SHP77 treated with DMSO at 0.1 percent for 48 hours (cell line): Measurements from ENCODE around the gene CHSY3.

Source experiments
- DNase-seq: peaks from one replicate; lab custom pipeline; 2025; lab: John Stamatoyannopoulos, UW

Gene CHSY3

DNA sequence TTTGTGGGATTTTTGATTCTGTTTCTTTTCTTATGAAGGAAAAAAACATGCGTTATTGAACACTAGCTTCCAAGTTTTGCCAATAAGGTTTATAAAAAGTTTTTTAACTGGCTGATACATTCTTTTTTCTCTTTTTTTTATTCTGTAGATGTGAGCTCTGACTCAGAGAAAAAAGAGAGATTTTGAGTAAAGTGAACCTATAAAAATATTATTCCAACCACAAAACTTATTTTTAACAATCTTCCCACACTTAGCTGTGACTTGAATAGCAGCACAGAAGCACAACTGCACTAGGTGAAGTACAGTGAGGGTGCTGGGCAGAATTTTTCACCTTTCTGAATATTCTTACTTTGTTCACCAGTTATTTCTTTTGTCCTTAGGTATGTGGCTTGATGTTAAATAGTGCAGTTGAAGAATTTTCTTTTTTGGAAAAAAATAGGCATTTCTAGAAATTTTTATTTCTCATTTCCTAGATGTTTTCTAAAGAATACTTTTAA lies 41.6 kb downstream of the CHSY3 start:
- DNase-seq, result no peak

DNA sequence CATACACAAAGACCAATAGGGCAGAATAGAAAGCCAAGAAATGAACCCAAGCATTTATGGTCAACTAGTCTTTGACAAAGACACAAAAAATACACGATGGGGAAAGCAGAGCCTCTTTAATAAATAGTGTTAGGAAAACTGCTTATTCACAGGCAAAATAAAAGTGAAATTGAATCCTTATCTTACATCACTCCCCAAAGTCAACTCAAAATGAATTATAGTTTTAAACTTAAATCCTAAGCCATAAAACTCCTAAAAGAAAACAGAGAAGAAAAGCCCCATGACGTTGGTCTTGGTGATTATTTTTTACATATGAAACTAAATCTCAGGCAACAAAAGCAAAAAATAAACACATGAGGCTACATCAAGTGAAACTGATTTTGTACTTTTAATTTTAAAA lies 46.8 kb downstream of the CHSY3 start:
- no peak for DNase-seq

GRCh38 chr5:129958581-129958980 lies 54.3 kb downstream of the CHSY3 start:
- DNase-seq, result no peak

DNA sequence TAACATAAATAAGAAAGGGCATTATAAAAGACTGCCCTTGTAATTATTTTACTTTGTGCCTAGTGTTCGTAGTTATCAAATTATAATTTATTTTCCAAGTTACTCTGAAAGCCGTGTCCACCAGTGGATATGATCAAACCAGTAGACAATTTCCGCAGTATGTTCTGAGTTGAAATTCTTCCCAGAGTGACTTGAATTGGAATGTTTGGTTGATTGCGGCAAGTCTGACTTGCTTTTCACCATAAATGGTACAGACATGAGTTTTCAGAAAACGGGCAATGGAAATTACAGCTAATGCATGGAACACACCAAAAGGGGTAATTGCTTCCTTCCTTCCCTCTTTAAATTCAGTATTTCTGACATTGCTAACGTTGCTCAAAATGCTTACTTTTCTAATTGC lies 56.6 kb downstream of the CHSY3 start:
- no peak for DNase-seq

DNA sequence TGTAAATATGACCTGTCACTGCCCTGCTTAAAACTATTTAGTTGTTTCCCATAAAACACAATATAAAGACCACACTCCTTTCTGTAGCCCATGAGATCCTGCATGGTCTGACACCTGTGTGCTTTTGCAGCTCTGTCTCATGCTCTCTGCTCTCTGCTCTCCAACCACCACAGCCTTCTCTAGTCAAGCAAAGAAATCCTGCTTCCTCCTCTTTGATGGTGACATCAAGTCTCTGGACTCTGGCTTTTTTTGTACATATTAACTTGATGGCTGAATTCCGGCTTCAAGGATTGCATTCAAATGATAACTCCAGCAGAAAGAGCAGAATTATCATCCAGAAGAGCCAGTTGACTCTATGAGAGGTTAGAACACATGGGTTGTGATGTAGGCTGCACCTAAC lies 58.2 kb downstream of the CHSY3 start:
- DNase-seq, result no peak

GRCh38 chr5:129963359-129963758 lies 59.1 kb downstream of the CHSY3 start:
- DNase-seq, result no peak

DNA sequence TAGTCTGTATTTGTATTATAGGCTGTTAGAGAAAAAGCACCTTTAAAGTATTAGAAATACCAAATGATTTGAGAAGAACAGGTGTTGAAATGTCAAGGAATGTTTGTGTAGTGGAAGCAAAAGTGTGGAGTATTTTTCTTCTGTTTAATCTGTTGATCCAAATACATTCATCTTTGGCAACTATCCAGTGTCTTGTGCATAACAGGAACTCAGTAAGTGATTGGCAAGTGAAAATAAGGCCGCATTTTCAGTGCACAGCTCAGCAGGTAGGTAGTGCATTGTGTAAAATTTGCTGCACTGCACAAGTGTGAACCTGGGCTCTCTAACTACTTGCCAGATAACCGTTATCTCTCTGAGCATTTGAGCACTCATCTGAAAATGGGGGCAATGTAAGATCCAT lies 61.8 kb downstream of the CHSY3 start:
- DNase-seq, result no peak

DNA sequence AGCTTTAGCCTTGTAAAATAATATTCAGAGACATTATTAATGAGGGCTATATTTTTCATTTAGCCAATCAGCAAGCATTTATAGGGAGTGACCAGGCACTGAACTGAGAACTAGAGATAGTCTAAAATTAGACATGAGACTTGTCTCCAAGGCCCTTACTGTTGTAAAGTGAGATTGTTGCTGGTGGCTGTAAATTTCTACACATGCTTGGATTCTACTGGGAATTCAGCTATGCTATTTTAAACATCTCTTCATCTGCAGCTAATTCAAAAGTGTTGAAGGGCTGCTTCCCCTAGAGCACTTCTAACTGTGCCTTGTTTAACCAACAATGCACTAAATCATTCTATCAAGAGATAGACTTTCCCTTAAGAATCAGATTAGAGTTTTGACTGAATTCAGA lies 67.4 kb downstream of the CHSY3 start:
- no peak for DNase-seq

- DNase-seq, result no peak
Measured at GRCh38 chr5:129972465-129973141, 68.3 kb downstream of the CHSY3 start.

DNA sequence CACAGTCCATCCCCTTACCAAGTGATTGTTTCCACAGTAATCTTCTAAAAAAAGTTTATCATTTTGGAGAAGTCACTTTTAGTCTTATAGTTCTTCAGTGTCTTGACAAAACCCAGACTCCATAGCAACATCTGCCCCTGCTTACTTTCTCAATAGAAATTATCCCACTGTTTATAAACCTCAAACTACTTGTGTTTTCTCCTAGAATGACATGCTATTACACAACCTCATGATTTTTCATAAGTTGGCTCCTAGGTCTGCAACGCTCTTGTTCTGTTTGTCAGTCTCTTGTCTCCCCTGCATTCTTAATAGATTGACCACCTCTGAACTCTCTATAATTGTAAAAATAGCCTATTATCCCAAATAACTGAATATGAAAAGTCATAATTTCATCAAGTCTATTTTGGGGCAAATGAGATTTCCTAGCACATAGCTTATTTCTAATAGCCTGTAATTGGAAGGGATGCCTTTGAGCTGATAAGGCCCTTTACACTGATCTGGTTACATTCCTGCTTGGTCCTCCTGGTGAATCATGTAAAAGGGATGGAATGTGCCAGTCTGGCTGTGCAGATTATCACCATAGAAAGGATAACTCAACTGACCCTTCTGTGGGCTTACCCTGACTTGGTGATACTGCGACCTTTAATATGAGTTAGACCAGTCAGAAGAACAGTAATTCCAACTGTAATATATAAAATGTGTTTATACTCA lies 69.6 kb downstream of the CHSY3 start:
- no peak for DNase-seq

DNA sequence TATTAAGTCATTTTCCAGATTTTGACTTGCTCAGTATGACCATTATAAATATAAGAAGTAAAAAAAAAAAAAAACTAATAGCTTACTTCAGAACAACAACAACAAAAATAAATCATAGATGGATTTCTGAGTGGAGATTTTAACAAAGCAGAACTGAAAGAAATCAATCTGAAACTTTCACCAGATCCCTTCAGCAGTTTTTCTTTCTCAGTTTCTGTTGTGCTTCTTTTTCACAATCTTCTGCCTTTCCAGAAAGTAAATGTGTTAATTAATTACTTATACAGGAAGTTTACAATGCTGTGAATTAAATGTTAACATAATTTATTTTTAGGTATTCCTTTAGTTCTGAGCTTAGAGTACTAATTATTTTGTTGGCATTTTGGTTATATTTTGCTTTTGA lies 73.5 kb downstream of the CHSY3 start:
- DNase-seq, result no peak

GRCh38 chr5:129978270-129978669 lies 74.0 kb downstream of the CHSY3 start:
- DNase-seq, result no peak

GRCh38 chr5:129988453-129988852 lies 84.2 kb downstream of the CHSY3 start:
- no peak for DNase-seq

DNA sequence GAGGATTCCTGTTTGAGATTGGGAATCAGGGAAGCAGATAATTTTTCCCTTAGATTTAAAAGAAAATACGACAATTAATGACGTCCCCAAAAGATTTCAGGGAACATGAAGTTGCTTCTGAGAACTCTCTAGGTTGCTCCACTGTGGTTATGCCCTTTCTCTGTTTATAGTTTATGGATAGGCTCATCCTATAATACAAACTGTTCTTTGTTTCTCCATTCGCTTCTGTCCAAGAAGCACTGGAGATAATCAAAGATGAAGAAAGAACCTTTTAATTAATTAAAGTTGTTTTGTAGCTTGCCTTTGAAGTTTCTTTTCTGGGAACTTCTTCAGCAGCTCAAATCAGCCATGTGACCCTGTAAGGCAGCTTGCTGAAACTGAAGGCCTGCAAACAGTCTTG lies 87.5 kb downstream of the CHSY3 start:
- no peak for DNase-seq

GRCh38 chr5:129996896-129997295 lies 92.6 kb downstream of the CHSY3 start:
- DNase-seq, result no peak

DNA sequence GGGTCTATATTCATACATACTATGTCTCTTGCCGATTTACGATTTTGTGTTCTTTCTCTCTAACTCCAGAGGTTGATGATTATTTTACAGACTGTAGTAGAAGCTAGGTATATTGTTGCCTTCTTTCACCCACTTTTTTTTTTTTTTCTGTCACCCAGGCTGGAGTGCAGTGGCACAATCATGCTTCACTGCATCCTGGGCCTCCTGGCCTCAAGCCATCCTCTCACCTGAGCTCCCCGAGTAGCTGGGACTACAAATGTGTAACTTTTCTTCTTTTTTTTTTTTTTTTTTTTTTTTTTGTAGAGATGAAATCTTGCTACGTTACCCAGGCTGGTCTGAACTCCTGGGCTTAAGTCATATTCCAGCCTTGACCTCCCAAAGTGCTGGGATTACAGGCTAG lies 96.2 kb downstream of the CHSY3 start:
- DNase-seq, result no peak

DNA sequence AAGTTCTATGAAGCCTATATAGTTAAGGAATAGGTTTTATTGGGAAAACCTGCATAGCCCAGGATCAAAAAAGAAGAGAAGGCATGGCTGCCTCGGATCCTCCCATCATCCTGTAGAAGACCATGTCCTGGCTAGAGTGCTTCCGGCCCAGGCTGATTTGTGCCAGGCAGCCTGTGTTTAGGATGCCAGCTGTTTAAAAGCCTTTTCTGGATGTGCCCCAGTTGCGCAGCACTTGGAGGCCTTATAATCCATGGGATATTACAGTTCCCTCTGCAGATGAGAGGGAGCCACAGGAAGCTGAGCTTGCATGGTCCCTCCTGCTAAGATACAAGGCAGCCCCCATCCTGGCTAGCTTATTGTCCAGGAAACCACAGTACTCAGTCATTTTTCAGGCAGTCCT lies 97.9 kb downstream of the CHSY3 start:
- DNase-seq, result no peak

DNA sequence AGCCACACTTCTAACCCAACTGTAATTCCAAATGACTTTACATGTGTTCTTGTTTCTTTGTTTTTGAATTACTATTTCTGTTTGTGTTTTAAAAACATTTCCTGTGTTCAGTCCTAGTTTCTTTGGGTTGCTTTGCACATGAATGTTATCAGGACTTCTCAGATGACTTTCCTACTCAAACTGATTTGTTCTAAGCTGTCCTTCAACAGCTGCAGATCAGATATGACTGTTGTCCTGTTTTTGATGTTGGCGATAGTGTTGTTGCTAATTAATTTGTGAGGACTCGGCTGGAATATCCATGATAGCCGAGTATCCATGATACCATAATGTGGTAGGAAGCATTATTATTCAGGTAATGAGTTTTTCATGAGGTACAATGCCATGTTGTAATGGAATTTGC lies 98.6 kb downstream of the CHSY3 start:
- DNase-seq, result no peak

- no peak for DNase-seq
Measured at GRCh38 chr5:130011986-130012385, 107.7 kb downstream of the CHSY3 start.

DNA sequence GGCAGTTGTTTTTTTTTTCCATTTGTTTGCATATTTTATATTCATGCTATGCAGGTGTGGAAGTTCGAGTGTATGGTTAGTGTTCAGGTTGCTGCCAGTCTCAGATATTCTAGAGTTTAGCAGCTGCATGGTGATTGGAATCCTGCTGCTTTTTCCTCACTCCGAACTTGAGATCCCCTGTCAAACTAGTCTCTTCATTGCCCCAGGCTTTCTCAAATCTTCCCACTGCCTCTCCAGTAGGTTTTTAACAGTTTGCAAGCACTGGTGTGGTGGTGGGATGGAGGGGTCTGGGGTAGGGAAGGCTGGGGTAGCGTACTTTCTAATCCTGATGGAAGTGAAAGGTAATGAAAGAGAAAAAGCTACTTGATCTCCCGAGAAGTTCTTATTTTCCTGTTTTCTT lies 112.9 kb downstream of the CHSY3 start:
- no peak for DNase-seq

DNA sequence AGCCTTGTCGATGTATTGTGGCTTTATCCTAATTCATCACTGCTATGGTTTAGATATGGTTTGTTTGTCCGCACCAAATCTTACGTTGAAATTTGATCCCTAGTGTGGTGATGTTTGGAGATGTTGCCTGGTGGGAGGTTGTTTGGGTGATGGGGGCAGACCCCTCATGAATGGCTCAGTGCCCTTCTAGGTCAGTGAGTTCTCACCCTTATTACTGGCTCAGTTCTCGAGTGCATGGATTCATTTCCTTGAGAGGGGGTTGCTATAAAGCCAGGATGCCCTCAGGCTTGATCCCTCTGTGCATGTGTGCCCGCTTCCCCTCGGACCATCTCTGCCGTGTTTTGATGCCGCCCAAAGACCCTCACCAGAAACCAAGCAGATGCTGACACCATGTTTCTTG lies 114.4 kb downstream of the CHSY3 start:
- DNase-seq, result no peak

DNA sequence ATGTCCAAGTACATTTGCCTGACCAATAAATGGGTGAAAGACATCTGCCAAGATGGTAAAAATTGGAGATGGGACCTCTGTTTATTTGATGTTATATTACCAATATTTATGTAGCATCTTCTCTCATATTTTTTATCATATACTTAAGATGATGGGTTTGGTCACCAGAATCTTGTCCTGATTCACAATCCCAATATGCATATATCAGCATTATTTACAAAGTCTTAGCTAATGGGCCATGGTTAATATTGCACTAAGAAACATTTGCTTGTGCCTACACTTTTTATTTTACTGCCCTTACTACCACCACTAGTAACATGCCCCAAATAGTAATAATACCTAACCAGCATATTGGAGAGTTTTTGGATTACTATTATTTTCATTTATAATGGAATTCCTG lies 116.7 kb downstream of the CHSY3 start:
- no peak for DNase-seq

GRCh38 chr5:130021876-130022275 lies 117.6 kb downstream of the CHSY3 start:
- DNase-seq, result no peak

- no peak for DNase-seq
Measured at GRCh38 chr5:130023604-130024003, 119.3 kb downstream of the CHSY3 start.
